ENCODE results near the gene COL6A3.

The COL6A3 gene, protein sequence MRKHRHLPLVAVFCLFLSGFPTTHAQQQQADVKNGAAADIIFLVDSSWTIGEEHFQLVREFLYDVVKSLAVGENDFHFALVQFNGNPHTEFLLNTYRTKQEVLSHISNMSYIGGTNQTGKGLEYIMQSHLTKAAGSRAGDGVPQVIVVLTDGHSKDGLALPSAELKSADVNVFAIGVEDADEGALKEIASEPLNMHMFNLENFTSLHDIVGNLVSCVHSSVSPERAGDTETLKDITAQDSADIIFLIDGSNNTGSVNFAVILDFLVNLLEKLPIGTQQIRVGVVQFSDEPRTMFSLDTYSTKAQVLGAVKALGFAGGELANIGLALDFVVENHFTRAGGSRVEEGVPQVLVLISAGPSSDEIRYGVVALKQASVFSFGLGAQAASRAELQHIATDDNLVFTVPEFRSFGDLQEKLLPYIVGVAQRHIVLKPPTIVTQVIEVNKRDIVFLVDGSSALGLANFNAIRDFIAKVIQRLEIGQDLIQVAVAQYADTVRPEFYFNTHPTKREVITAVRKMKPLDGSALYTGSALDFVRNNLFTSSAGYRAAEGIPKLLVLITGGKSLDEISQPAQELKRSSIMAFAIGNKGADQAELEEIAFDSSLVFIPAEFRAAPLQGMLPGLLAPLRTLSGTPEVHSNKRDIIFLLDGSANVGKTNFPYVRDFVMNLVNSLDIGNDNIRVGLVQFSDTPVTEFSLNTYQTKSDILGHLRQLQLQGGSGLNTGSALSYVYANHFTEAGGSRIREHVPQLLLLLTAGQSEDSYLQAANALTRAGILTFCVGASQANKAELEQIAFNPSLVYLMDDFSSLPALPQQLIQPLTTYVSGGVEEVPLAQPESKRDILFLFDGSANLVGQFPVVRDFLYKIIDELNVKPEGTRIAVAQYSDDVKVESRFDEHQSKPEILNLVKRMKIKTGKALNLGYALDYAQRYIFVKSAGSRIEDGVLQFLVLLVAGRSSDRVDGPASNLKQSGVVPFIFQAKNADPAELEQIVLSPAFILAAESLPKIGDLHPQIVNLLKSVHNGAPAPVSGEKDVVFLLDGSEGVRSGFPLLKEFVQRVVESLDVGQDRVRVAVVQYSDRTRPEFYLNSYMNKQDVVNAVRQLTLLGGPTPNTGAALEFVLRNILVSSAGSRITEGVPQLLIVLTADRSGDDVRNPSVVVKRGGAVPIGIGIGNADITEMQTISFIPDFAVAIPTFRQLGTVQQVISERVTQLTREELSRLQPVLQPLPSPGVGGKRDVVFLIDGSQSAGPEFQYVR (N-terminal part only)

DNA sequence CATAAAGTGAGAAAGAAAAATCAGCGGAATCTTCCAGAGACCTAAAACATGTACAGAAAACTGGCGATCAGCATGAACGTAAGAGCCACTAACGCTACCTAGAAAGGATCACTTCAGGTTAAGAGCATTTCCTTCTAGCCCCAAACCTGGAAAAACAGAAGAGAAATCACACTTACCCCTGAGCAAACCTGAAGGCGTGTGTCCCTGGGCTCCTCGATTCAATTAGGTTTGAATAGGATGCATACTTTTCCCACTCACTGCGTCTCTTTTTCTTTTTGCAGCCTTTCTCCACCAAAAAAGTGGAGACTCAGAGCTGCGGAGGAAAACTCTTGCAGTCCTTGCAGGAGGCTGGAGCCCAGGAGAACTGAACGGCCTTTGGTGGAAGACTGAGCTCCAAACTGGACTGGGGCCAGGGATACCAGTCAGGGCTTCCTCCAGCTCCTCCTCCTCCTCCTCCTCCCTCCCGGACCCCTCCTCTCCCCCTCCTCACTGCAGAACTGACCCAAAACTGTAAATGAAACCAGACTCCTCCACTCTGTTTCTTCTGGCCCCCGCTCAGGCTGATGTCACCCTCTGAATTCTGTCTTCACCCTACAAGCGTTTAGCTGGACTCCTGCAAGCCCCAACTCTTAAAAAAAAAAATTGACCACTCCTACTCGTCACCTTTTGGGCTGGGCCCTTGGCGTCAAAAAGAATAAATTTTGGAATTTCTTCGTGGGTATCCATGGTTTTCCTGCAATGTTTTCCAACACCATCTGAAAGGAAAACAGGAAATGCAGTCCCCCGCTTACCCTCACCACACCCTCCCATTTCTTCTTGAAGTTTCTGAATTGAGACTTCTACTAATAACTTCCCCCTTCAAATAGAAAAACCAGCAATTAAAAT is at the start of gene COL6A3:
COL6A3 (minus strand) TSS at position 388 of the 885 bp plus-strand sequence. CDS start 17,347 bp downstream, outside the sequence.
- no peaks in the 10 kb centered on the region for H3K4me1 Mint-ChIP-seq
- H3K4me3 Mint-ChIP-seq = no peak within 1 kb of the TSS
- no peaks in the 10 kb centered on the region for H3K9me3 Mint-ChIP-seq
- ATAC-seq = no peak
- peak within 1 kb of the TSS in 1 of 2 donors; percentile 72 for H3K27ac Mint-ChIP-seq
- H3K27me3 Mint-ChIP-seq = peaks cover under 1% of the 10 kb centered on the region
- DNase-seq = no peak

GRCh38 chr2:237459741-237460174 is 45.8 kb upstream of the COL6A3 start:
- Mint-ChIP-seq H3K27ac (no peak overlapping the region), H3K4me1 (peaks cover 22% of the 10 kb centered on the region), H3K9me3 (peaks cover 22 to 31% of the 10 kb centered on the region in 2 donors), H3K27me3 (no peaks in the 10 kb centered on the region), H3K4me3 (no peak overlapping the region)
- DNase-seq (no peak), ATAC-seq (no peak)

- peaks cover 22% of the 10 kb centered on the region for H3K4me1 Mint-ChIP-seq
- ATAC-seq (no peak), DNase-seq (no peak)
- no peak overlapping the region for H3K27ac Mint-ChIP-seq
- no peaks in the 10 kb centered on the region for H3K27me3 Mint-ChIP-seq
- H3K9me3 Mint-ChIP-seq = peaks cover 22 to 31% of the 10 kb centered on the region in 2 donors
- H3K4me3 Mint-ChIP-seq = no peak overlapping the region
Observed at GRCh38 chr2:237459226-237459625, 45.3 kb upstream of the COL6A3 start.

DNA sequence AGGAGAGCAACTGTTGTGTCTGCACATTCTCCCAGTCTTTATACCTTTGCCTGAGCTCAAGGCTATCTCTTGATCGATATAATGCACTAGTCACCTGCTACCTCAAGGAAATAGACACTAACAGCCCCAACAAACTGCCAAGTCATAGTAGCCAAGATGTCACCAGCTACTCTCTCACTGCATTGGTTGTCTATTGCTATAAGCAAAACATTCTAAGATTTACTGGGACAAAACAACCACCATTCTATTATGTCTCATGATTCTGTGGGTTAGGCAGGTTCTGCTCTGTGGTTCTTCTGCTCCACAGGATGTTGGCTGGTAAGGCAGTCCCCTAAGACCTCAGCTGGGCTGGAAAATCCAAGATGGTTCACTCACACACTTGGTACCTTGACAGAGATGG is 44.6 kb upstream of the COL6A3 start:
- peak; percentile 60 for ATAC-seq

GRCh38 chr2:237457388-237457941 is 43.5 kb upstream of the COL6A3 start:
- Mint-ChIP-seq H3K4me3 (no peak overlapping the region), H3K27ac (no peak overlapping the region), H3K4me1 (peaks cover 22% of the 10 kb centered on the region), H3K9me3 (peaks cover 22 to 31% of the 10 kb centered on the region in 2 donors), H3K27me3 (no peaks in the 10 kb centered on the region)
- DNase-seq = no peak
- no peak for ATAC-seq

More for the DNA sequence above, 44.6 kb upstream of the COL6A3 start:
- no peak overlapping the region for H3K27ac Mint-ChIP-seq
- H3K27me3 Mint-ChIP-seq = no peaks in the 10 kb centered on the region
- peaks cover 22 to 31% of the 10 kb centered on the region in 2 donors for H3K9me3 Mint-ChIP-seq
- H3K4me3 Mint-ChIP-seq = no peak overlapping the region
- H3K4me1 Mint-ChIP-seq = peaks cover 22% of the 10 kb centered on the region
- no peak for DNase-seq

GRCh38 chr2:237456200-237456843 is 42.4 kb upstream of the COL6A3 start:
- Mint-ChIP-seq H3K27ac (no peak overlapping the region), H3K4me3 (no peak overlapping the region), H3K4me1 (peaks cover 22% of the 10 kb centered on the region), H3K27me3 (no peaks in the 10 kb centered on the region), H3K9me3 (peaks cover 22 to 30% of the 10 kb centered on the region in 2 donors)
- DNase-seq (no peak), ATAC-seq (no peak)

- ATAC-seq = no peak
- Mint-ChIP-seq H3K27me3 (no peaks in the 10 kb centered on the region), H3K4me3 (no peak overlapping the region), H3K27ac (no peak overlapping the region), H3K9me3 (peaks cover 22 to 24% of the 10 kb centered on the region in 2 donors), H3K4me1 (peaks cover 22% of the 10 kb centered on the region)
- DNase-seq = no peak
Observed at GRCh38 chr2:237455764-237456163, 41.8 kb upstream of the COL6A3 start.

GRCh38 chr2:237453671-237454070 is 39.7 kb upstream of the COL6A3 start:
- peaks cover 21% of the 10 kb centered on the region for H3K4me1 Mint-ChIP-seq
- H3K27me3 Mint-ChIP-seq = no peaks in the 10 kb centered on the region

DNA sequence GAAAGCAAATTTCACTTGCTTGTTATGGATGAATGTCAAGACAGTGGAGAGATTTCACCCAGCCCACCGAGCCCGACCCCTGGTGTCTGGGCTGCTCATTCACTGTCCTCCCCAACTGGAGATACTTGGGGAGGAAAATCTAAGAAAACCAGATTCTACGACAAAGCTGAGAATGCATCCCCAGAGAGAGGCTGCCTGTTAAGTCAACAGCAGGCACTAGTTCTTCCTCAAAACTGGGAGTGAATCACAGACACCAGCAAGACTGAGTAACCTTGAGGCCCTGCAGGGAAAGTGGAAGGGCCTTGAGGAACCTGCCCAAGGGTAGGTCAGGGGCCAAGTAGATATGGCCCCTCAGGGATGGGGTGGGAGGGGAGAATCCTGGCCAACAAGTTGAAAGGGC is 38.9 kb upstream of the COL6A3 start:
- no peak for ATAC-seq
- no peak overlapping the region for H3K27ac Mint-ChIP-seq
- no peak for DNase-seq
- H3K4me3 Mint-ChIP-seq = no peak overlapping the region
- peaks cover 20% of the 10 kb centered on the region for H3K4me1 Mint-ChIP-seq
- H3K9me3 Mint-ChIP-seq = peaks cover 9% of the 10 kb centered on the region in 2 donors
- no peaks in the 10 kb centered on the region for H3K27me3 Mint-ChIP-seq

More at GRCh38 chr2:237453671-237454070, 39.7 kb upstream of the COL6A3 start:
- DNase-seq = no peak
- Mint-ChIP-seq H3K27ac (peak overlapping the region in 1 of 2 donors; percentile 55), H3K9me3 (peaks cover 17% of the 10 kb centered on the region in 2 donors), H3K4me3 (no peak overlapping the region)
- ATAC-seq = no peak

DNA sequence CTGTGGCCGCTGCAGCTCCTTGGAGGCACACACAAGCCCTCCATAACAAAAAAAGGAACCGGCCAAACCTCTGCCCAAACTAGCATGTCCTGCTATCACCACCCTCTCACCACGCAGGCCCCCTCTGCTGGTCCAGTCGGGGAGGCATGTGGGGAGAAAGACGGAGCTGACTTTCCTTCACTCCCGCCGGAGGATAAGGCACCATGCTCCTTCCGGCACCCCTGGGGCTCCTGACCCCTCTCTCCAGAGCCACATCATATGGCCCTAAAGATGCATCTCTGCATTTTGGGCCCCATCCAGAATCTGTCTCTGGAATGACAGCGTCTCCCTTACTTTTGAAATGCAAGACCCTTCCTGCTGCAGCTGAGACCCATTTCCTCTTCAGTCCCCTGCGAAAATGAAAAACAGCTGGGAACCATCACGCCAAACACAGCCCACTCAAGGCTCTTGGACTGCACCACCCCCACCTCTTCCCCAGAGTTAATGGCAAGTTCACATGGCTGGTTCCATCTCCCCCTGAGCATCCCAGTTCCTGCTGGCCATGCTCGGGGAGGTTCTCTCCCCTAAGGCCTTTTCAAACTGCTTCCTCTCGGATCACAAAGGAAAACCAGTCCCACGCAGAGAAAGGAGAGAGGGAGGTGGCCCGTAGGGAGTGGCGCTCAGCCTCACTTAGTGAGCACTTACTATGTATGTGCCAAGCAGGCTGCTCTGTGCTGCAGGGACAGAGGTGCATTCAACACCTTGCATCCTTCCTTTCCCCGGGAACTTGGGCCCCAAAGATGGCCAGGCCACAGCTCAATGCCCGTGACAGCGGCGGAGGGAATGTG is 37.9 kb upstream of the COL6A3 start:
- ATAC-seq = no peak
- Mint-ChIP-seq H3K4me1 (peaks cover 20% of the 10 kb centered on the region), H3K4me3 (no peak overlapping the region), H3K27ac (peak overlapping the region in 1 of 2 donors; percentile 63), H3K9me3 (peaks cover 0 to under 1% of the 10 kb centered on the region in 2 donors), H3K27me3 (no peaks in the 10 kb centered on the region)
- no peak for DNase-seq

- Mint-ChIP-seq H3K4me1 (peaks cover 22% of the 10 kb centered on the region), H3K27me3 (no peaks in the 10 kb centered on the region), H3K4me3 (no peak overlapping the region), H3K9me3 (no peaks in the 10 kb centered on the region), H3K27ac (no peak overlapping the region)
- ATAC-seq = no peak
- no peak for DNase-seq
Observed at GRCh38 chr2:237450583-237450982, 36.6 kb upstream of the COL6A3 start.

DNA sequence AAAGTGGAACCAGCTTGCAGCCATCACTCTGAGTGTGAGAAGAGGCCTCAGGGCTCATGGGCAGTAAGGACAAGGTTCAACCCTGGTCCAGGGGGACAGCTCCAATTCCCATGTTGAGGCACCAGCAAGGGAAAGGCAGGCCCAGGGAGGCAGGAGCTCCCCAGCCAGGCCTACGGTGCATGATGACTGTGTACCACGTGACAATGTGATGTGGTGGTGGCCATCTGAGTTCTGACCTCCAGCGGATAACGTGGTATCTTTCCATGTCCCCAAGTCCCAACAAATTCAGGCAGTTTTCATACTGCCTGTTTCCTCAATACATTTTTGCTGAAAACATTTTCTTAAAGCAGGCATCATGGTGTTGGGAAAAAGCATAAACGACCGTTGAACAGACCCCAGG is 36.1 kb upstream of the COL6A3 start:
- no peaks in the 10 kb centered on the region for H3K27me3 Mint-ChIP-seq
- H3K4me1 Mint-ChIP-seq = peaks cover 26% of the 10 kb centered on the region
- no peak overlapping the region for H3K27ac Mint-ChIP-seq
- DNase-seq = no peak
- ATAC-seq = no peak
- H3K4me3 Mint-ChIP-seq = no peak overlapping the region
- no peaks in the 10 kb centered on the region for H3K9me3 Mint-ChIP-seq

Data from stimulated activated naive CD8-positive, alpha-beta T cell treated with anti-CD3 and anti-CD28 coated beads, Interleukin-15, amount 100 ng/mL, for 72 hours (primary cell).